Mesenteric fat pad (tissue), 1 donor: Measurements from ENCODE around the gene TSGA10. TPM values are rescaled to one million over a fixed set of nuclear protein-coding genes. Genes with fewer than 3 reads are reported as not detected.
"Not testable (repeated sequence)": the region's sequence is repeated elsewhere in the genome, so short reads cannot be mapped to it uniquely, and the experiment has no call there.

ENCODE experiments used
- DNase-seq: peaks from one replicate; pipeline ENCODE4 v3.0.0-alpha.2; 2020; ENCODE audit warnings: low spot score
- long read RNA-seq: library from polyadenylated mRNA; unstranded; transcript quantifications from one replicate; pipeline ENCODE4 v2.0.0, GENCODE V29; 2020
- total RNA-seq: library from RNA; stranded (reverse); fragmentation: NEBNext Ultra II Directional; extraction: Animal tissue kit (Norgen Biotek cat#: 25700); gene quantifications from one replicate; pipeline ENCODE4 v1.2.1, GENCODE V29; 2021
- donor health status: DM: yes; HTN: yes; CAD: no.

Gene TSGA10, protein sequence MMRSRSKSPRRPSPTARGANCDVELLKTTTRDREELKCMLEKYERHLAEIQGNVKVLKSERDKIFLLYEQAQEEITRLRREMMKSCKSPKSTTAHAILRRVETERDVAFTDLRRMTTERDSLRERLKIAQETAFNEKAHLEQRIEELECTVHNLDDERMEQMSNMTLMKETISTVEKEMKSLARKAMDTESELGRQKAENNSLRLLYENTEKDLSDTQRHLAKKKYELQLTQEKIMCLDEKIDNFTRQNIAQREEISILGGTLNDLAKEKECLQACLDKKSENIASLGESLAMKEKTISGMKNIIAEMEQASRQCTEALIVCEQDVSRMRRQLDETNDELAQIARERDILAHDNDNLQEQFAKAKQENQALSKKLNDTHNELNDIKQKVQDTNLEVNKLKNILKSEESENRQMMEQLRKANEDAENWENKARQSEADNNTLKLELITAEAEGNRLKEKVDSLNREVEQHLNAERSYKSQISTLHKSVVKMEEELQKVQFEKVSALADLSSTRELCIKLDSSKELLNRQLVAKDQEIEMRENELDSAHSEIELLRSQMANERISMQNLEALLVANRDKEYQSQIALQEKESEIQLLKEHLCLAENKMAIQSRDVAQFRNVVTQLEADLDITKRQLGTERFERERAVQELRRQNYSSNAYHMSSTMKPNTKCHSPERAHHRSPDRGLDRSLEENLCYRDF
- total RNA-seq = 7.7 TPM
- long read RNA-seq, partial matches to known transcripts = 1 of 4 reads
- long read RNA-seq, other reads (novel, unspliced or antisense) = 3 of 4 reads

DNA sequence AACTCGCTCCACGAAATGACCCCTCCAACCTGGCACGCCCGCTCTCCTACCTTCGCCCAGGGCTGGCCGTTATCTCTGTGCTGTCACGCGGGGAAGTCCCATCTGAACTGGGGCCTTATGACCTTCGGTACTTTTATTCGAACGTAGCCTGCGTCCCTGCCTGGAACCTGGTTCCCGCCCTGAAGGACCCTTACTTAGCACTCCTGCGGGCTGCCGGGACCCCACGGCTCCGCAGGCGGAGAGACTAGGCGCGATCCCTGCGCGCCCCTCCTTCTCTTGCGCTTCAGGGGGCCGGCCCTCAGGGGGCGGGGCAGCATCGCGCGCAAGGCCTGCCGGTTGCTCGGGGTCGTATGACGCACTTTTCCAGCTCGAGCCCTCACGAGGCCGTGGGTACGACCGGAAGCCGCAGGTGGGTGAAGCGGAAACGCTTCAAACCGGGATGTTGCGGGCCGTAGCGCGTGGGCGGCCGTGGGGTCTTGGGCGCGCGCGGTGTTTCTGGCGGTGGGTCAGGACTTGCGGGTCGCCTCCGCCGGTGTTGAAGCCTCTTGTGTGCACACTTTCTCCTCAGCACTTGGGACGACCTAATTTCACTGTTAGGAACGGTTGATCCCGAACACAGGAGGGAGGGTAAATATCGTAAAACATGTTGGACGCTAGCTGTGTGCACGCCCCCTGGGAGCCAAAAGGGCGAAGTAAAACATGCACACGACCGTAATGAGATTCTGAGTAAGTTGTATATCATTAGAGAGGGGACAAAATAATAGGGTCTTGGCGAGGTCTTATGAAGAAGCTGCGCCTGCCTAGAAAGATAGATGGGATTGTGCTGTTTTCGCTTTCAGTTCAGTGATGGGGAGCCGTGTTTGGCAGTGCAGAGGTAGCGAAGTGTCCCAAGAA lies at the start of gene TSGA10, which contains the start of gene LIPT1:
Gene TSGA10 (minus strand): TSS at position 300 of the 894 bp plus-strand sequence. CDS start 45,503 bp downstream, outside the sequence.
Gene LIPT1 (plus strand): TSS at position 325 of the 894 bp plus-strand sequence. CDS start 6,991 bp downstream, outside the sequence.
- peak; percentile 95 for DNase-seq

DNA sequence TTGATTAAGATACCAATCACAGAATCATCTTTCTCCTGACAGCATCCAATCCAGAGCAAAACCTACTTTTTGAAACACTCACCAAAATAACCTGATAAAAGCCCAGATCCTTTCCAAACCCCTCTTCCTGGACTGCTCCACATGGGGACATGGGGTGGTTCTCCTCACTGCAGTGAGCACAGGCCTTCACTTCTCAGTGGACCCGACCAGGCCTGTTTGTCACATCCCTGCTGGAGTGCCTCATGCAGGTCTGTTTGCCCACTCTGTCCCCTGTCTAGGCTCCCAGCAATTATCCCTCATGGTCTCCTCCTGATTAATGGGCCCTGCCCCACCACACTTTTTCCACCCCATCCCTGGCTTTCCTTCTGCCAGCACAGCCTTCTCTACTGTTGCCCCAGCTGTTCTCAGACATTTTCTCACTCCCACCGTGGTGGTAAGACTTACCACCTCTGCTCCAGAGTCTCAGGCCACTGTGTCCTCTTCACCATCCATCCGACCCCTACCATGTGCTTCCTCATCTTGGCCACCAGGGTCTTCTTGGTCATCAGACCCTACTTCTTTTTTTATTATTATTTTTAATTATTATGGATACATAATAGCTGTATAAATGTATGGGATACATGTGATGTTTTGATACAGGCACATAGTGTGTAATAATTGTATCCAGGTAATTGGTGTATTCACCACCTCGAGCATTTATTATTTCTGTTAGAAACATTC lies 47.4 kb upstream of the TSGA10 start:
- no peak for DNase-seq

DNA sequence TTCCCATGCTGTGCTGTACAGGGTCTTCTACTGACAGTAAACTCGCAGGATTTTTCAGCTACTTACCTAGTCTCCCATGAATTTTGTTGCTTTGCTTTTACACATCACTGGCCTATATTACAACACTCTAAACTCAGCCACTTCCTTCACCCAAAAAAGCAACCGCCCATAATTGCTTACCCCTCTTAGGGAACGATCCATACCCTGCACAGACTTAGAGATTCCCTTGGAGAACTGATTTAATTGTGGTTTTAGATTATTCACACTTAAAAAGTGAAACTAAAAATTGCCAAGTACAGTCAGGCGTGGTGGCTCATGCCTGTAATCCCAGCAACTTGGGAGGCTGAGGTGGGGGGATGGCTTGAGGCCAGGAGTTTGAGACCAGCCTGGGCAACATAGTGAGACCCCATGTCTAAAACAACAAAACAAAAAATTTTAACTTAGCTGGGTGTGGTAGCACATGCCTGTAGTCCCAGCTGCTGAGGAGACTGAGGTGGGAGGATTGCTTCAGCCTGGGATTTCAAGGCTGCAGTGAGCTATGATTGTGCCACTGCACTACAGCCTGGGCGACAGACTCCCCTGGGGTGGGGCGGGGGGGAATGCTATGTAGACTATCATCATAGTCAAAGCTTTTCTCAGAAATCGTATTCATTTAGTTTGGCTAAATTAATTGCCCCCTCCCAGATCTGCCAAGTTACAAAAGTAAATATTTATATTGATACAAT lies 45.5 kb upstream of the TSGA10 start:
- no peak for DNase-seq

DNA sequence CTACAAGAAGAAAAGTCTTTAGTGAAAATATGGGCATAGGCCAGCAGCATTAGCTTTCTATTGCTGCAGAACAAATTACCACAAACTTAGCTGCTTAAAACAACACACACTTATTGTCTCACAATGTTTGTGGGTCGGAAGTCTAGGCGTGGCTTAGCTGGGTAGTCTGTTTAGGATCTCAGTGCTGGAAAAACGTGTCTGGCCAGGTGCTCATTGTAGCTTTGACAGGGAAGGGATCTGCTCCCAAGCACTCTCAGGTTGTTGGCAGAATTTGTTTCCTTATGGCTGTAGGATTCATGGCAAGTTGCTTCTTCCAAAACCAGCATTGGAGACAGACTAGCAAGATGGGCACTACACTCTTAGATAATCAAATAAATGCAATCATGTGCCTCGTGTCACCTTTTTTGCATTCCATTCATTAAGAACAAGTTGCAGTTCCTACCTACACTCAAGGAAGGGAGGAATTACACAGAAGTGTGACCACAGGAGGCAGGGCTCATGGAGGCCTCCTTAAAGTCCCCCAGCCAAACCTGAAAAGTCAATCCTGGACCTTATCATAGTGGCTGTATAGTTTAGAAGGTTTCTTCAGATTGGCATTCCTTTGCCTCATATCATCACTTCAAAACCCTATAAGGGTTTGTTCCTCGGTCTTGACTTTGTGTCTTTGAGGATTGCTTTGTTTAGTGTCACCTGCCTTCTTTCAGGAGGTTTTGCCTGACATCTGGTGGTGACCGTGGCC lies 43.5 kb upstream of the TSGA10 start:
- DNase-seq = no peak

DNA sequence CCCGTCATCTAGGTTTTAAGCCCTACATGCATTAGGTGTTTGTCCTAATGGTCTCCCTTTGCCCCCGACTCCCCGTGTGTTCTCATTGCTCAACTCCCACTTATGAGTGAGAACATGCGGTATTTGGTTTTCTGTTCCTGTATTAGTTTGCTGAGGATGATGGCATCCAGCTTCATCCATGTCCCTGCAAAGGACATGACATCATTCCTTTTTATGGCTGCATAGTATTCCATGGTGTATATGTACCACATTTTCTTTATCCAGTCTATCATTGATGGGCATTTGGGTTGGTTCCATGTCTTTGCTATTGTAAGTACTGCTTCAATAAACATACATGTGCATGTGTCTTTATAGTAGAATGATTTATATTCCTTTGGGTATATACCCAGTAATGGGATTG lies 37.6 kb upstream of the TSGA10 start:
- DNase-seq = not testable (repeated sequence)

DNA sequence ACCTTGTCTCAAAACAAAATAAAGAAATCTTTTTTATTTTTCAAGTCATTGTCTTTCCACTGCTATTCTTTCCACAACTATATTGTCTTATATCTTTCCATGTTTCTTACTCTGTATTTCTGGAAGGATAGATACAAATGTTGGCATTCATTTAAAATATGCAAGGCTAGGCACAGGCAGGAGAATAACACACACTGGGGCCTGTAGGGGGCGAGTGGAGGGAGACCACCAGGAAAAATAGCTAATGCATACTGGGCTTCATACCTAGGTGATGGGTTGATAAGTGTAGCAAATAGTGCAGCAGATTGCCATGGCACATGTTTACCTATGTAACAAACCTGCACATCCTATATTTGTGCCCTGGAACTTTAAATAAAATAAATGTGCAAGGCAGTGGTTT lies 35.8 kb upstream of the TSGA10 start:
- no peak for DNase-seq

DNA sequence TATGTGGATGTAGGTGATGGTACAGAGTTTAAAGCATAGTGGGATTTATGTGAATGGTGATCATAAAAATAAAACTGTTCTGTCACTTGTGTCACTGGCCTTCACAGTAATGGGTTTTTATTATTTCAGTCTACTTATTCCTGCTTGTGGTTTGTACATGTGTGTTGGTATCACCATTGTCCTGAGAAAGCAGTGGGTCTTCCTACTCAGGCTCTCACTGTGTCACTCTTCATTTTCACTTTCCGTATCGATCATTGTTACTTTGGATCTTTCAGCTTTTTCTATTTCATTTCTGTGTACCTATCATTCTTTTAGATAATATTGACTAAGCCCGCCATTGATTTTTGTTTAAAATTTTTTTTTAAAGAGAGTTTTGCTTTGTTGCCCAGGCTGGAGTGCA lies 33.6 kb upstream of the TSGA10 start:
- DNase-seq = no peak

DNA sequence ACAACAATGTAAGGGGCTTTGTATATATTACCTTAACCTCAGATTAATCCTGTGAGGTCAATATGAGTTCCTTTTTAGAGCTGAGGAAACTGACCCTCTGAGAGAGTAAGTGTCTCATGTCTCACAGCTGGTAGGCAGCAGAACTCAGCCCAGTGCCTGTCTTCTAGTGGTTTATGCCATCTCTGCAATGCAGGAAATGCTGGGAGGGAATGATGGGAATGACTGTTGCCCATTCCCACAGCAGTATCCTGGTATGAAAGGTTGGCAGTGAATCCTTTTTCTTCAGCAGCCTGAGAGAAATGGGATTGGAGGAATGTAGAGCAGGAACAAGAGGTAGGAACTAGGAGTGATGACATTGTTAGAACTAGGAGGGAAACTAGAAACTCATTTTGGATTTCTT lies 32.3 kb upstream of the TSGA10 start:
- DNase-seq = no peak

DNA sequence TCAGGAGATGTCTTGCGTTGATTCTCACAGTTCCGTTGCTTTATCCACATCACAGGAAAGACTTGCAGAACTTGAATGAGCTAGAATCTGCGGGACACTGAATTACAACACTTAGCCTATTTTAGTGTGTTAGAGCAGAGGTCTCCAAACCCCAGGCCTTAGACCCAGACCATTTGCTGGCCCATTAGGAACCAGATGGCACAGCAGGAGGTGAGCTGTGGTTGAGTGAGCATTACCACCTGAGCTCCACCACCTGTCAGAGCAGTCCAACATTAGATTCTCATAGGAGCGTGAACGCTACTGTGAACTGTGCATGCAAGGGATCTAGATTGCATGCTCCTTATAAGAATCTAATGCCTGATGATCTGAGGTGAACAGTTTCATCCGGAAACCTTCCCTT lies 30.1 kb upstream of the TSGA10 start:
- no peak for DNase-seq

DNA sequence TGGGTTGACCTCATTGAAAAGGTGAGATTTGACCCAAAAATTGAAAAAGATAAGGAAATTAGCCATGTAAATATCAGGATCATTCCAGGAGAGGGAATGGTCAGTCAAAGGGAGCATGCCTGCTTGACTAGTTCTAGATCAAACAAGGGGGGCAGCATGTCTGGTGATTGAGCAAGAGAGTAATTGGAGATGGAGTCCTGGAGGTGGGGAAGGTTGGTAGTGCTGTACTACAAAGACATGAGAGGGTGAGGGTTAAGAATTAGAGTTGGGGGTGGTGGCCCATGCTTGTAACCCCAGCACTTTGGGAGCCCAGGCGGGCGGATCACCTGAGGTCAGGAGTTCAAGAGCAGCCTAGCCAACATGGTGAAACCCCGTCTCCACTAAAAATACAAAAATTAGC lies 28.3 kb upstream of the TSGA10 start:
- no peak for DNase-seq

DNA sequence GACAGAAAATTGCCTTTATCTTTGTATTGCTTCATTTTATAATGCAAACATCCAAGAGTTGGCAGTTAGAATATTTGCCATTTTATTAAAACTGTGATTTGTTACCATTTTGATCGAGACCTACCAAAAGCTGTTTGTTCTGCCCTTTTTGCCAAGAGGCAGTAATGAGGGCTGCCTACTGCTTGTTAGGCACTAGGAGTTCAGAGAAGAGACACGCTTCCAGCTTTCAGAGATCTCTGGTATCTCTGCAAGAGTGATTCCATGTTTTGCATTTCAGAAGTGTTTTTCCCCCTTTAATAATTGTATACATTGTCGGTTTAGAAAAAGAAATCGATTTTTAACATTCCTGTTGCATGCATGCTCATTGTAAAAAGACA lies 26.9 kb upstream of the TSGA10 start:
- DNase-seq = no peak

DNA sequence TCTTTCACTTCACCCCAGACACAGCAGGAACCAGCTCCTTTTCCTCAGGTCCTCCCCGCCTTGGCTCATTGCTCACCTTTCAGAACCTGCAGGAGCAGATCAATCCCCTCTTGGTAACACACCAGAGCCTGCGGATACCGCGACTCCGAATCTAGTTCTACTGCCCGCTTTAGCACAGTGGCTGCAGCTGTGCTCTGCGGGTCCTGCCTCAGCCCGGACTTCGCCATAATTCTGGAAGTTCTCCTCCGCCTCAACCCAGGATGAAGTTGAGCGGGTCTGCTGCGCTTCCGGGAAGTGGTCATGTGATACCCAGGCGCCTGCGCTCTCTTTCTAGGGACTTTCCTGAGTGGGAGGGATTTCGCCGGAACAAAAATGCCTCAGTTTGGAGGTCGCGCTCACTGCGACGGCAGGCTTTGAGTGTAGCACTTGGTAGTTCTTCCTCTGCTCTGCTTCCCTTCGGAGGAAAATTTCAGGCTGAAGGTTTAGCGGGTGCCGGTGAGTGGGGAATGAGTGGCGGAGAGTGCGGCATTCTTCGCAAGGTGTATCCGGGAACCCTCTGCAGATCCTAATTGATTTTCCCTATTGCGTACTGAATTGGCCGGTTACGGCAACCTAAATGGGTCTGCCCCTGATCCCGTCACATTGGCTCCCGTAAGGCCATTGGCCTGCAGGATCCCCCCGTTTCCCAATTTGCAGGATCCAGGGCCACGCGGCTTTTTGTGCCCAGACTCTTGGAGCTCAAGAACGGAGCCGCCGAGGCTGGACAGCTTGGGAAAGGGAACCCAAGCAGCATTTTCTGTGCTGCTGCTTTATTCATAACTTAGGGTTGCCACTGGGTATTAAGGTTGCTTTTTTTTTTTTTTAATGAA lies 26.2 kb upstream of the TSGA10 start, which contains the start of the genes MITD1 and MRPL30:
Gene MITD1 (minus strand): TSS at position 304 of the 869 bp plus-strand sequence. CDS start 77 bp downstream, at position 227.
Gene MRPL30 (plus strand): TSS at position 430 of the 869 bp plus-strand sequence. CDS start 5,020 bp downstream, outside the sequence.
- DNase-seq = peak; percentile 95

DNA sequence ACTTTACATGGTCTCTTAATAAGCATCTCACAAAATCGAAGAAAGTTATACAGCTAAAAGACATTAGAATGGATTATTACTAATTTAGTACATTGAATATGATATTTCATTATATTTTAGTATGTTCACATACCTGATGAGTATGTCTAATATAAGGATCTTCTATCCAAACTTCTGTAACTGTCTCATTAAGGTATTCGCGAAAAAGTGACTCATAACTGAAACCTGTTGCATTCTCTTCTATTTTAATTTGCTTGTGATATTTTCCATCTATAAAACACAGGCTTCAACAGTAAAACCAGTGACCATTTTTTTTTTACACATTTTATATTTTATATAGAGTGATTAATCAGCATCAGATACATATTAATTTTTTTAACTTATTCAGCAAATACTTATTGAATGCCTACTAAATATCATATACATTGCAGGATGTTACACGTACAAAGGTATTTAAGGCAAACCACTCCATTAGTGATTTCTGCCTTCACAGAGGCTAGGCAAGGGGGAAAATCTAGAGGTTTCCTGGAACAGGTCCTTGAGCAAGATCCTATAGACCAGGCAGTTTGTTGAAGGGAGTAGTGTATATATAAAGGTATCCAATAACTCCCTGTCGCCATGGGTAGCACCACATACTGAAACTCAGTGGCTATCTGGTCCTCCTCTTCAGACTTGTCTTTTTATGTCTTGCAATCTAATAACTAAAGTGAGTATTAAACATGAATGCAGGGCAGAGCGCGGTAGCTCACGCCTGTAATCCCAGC lies 16.8 kb upstream of the TSGA10 start:
- no peak for DNase-seq

DNA sequence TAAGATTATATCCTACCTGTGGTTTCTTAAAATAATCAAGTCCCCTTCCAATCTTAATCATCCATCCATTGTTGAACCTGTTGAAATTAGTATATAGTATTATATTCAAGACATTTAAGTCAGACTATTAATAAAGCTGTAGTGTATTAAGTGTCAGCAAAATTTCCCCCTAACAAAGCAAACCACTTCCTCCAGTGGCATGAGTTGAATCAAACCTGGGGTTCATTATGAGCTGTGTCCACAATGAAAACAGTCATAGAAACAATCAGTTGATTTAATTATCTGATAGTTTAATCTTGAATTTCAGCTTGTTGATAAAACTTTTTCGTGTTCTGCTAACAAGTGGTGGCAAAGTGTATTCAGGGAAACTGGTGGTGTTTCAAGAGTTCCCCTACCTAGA lies 14.8 kb upstream of the TSGA10 start:
- no peak for DNase-seq

DNA sequence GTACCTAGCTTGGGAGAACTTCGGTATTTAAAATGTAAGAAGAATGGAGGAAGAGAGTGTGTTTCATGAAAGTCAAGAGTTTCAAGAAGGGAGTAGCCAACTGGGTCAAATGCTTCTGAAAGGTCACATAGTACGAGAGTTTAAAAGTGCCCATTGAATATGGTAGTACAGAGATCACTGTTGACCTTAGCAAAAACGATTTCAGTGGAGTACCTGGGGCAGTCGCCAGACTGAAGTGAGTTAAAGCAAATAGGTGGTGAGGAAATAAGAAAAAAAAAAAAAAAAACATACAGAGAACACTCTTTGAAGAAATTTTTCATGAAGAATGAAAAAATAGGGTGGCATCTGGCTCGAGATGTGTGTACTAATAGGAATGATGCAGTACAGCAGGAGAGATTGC lies 11.5 kb upstream of the TSGA10 start:
- DNase-seq = no peak

DNA sequence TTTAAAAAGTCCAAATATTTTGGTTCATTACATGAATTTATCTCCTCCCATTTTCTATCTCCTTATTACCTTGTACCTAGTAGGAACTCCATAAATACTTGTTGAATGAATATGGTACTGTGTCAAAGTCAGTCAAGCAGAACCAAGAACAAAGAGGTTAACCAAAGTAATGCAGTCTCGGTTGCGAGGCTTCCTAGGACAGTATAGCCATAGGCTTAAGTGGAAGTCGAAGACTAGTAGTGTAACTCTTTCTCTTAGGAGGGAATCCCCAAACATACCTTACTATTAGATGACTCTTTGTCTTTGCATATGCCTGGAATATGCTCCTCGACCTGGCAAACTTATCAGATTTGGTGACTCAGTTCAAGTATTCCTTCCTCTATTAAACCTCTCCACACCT lies 4.9 kb upstream of the TSGA10 start:
- DNase-seq = no peak

DNA sequence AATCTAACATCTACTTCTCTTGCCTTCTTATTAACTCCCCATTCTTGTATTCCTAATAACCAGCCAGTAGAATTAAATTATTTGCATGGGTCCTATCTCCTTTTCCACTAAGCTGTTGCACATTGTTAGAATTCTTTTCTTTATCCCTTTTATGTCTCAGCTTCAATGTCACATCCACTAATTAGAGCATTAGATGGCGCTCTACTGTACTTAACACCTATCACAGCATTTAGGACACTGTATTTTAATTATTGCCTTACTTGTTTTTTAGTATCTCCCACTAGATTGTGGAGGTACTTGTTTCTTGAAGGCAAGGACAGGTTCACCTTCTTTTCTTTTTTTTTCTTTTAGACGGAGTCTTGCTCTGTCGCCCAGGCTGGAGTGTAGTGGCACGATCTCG lies 3.9 kb upstream of the TSGA10 start:
- DNase-seq = no peak
